ENCODE measurements around the gene C13orf42. TPM values are rescaled to one million over a fixed set of nuclear protein-coding genes. Genes with fewer than 3 reads are reported as not detected.

Gene C13orf42
- not detected in 2 replicates for total RNA-seq

DNA sequence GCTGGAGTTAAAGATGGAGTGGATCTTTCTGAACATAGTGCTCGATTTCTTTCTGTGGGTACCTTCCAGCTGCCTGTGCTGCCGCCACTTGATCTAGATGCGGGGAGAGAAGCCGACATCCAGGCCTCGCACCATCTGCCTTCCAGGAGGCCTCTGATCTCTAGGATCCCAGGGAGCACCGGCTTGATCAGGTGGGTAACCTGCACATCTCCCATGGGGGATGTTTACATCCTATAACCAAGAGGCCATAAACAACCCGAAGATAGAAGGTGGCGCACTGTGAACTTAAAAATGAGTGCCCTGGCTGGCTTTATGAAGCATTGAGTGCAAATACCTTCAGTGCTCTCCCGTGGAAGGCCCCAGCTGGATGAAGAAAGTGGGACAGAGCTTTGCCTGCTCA lies at the start of gene C13orf42:
Gene C13orf42, minus strand, starts transcription at position 101 of the 400 bp plus-strand sequence. Its CDS starts 65 bp downstream, at position 36.
- no peak for DNase-seq (ENCODE audit: low read depth)
- TF ChIP-seq, protein P1, sequence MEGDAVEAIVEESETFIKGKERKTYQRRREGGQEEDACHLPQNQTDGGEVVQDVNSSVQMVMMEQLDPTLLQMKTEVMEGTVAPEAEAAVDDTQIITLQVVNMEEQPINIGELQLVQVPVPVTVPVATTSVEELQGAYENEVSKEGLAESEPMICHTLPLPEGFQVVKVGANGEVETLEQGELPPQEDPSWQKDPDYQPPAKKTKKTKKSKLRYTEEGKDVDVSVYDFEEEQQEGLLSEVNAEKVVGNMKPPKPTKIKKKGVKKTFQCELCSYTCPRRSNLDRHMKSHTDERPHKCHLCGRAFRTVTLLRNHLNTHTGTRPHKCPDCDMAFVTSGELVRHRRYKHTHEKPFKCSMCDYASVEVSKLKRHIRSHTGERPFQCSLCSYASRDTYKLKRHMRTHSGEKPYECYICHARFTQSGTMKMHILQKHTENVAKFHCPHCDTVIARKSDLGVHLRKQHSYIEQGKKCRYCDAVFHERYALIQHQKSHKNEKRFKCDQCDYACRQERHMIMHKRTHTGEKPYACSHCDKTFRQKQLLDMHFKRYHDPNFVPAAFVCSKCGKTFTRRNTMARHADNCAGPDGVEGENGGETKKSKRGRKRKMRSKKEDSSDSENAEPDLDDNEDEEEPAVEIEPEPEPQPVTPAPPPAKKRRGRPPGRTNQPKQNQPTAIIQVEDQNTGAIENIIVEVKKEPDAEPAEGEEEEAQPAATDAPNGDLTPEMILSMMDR (IDR thresholded peaks at IDR 0.05; ENCODE audit: insufficient read depth, low read depth, low read length), result no peak
- H3K4me3 ChIP-seq (ENCODE audit: low read depth, low read length), result no peak within 1 kb of the TSS

DNA sequence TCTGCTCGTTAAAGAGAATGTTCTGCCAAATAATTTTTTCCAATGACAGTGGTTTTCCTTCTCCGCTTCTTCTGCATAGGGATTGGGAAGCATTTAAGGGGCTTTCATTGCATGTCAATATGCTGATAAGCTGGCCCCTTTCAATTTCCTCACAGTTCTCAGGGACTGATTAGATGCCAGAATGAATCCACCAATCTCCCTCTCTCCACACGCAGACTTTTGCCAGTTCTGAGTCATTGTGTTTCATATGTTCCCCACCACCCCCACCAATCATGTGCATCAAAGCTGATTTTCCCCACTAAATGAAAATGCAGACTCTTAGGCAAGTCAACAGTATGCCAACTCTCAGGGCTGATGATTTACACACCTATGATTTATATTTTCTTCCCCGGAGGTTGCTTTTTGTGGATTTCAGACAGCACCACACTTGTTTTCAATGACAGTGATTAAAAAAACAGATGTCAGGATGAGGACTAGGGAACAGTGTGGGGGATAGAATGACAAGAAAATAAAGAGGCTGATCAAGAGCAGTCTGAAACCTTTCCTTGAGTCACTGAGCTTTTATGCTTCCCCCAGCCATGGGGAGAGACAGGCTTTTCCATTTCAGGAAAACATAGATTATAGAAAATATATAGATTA lies 47.9 kb upstream of the C13orf42 start:
- no peak overlapping the region for H3K4me3 ChIP-seq (ENCODE audit: low read depth, low read length)
- TF ChIP-seq, protein P1 (IDR thresholded peaks at IDR 0.05; ENCODE audit: insufficient read depth, low read depth, low read length), result no peak
- no peak for DNase-seq (ENCODE audit: low read depth)

DNA sequence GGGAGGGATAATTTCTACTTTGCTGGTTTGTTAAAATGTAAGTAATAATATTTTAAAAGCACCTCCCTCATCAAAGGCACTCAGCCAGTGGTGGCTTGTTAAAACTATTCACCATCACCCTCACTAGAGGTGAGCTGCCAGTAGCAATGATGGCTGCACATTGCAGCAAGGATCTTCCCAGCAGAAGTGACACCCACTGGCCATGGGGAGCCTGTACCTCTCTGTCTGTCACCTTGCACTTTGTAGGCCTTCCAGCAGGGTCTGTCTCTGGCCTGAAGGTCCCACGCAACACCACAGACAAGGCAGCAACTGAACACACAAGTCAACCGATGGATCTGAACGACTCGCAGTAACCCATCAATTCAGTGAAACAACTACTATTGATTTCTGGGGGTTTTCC lies 47.3 kb upstream of the C13orf42 start:
- TF ChIP-seq, protein P1 (IDR thresholded peaks at IDR 0.05; ENCODE audit: insufficient read depth, low read depth, low read length), result no peak
- no peak for DNase-seq (ENCODE audit: low read depth)
- H3K4me3 ChIP-seq (ENCODE audit: low read depth, low read length), result no peak overlapping the region

DNA sequence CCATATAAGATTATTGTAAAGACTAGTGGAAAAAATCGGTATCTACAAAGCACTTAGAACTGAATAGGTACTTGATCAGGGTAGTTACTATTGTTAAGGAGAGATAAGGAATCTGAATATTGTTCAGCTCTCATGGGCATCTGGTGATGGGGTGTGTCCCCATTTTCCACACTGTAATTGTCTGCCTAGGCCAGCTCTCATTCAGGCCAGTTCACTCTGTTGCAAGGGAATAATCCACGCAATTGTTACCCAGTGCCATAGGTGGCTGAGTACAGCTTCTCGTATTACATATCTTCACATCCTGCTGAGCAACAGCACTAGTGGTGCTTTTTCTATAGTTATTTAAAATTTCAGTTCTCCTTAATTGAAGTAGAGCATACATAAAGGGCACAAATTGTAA lies 45.6 kb upstream of the C13orf42 start:
- TF ChIP-seq, protein P1 (IDR thresholded peaks at IDR 0.05; ENCODE audit: insufficient read depth, low read depth, low read length), result no peak
- H3K4me3 ChIP-seq (ENCODE audit: low read depth, low read length), result no peak overlapping the region
- no peak for DNase-seq (ENCODE audit: low read depth)

DNA sequence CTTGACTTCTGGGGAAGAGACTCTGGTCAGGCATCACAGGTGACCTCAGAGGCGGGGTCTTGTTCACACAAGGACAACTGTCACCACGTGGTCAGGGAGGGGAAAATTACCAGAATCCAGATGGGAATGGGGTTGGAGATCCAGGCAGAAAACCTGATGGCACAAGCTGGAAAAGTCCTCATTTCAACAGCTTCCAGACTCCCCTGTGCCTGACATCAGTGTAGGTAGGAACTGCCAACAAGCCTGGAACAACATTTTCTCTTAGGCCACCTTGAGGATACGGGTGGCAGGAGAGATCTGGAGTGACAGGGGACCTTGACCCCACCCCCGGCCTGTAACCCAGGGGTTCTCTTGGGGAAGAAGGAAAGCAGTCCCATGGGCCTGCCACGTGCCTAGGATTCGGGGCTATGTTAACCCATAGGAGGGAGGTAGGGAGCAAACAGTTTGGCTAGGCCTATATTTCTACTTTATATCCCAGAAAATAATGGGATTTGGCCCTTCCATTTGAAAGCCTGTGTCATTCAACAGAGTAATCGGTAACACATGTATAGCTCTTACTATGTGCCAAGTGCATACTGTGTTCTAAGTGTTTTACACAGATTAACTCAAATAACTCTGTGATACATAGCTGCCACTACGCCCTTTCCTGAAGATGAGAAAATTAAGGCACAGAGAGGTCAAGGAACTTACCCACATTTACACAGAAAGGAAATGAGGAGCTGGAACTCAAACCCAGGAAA lies 44.9 kb upstream of the C13orf42 start:
- TF ChIP-seq, protein P1 (IDR thresholded peaks at IDR 0.05; ENCODE audit: insufficient read depth, low read depth, low read length), result no peak
- DNase-seq (ENCODE audit: low read depth), result no peak
- H3K4me3 ChIP-seq (ENCODE audit: low read depth, low read length), result no peak overlapping the region

DNA sequence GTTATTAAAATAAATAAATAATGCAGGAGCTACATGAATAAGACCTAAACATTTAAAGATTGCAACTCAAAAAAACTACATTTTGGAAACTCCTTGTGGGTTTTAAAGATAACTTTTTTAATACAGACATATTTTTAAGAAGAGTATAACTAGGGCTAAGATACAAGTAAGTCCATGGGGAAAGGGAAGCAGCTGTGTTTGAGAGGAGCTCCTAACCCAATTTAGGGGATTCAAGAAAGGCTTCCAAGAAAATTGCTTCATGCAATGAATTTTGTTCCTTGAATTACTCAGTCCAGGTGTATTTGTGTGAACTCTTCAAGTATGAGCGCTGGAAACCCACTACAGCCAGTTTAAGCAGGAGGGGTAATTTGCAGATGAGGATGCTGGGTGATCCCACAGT lies 44.1 kb upstream of the C13orf42 start:
- no peak overlapping the region for H3K4me3 ChIP-seq (ENCODE audit: low read depth, low read length)
- no peak for DNase-seq (ENCODE audit: low read depth)
- TF ChIP-seq, protein P1 (IDR thresholded peaks at IDR 0.05; ENCODE audit: insufficient read depth, low read depth, low read length), result no peak

Measured in fibroblast of villous mesenchyme (primary cell).